LNCaP clone FGC (cell line): ENCODE results near the gene OR6K6.

ENCODE experiments used
- DNase-seq: peaks from one replicate; pipeline ENCODE4 v3.0.0-alpha.2; 2011; ENCODE audit warnings: low read depth
- H3K4me3 ChIP-seq: 2 replicates; pipeline ENCODE4 v1.5.1; 2011; ENCODE audit warnings: mild to moderate bottlenecking, low read depth, low read length, control low read depth
- TF ChIP-seq, protein P1 (sequence below): IDR thresholded peaks from 2 replicates; pipeline ENCODE4 v1.5.1; 2012; ENCODE audit warnings: mild to moderate bottlenecking; ENCODE audit not compliant: control insufficient read depth, insufficient read depth; ENCODE audit errors: extremely low read depth

The OR6K6 gene

GRCh38 chr1:158754420-158754819, at the start of gene OR6K6:
OR6K6 (plus strand) TSS chr1:158754720; CDS start chr1:158754888, 168 bp downstream.
- TF ChIP-seq, protein P1, sequence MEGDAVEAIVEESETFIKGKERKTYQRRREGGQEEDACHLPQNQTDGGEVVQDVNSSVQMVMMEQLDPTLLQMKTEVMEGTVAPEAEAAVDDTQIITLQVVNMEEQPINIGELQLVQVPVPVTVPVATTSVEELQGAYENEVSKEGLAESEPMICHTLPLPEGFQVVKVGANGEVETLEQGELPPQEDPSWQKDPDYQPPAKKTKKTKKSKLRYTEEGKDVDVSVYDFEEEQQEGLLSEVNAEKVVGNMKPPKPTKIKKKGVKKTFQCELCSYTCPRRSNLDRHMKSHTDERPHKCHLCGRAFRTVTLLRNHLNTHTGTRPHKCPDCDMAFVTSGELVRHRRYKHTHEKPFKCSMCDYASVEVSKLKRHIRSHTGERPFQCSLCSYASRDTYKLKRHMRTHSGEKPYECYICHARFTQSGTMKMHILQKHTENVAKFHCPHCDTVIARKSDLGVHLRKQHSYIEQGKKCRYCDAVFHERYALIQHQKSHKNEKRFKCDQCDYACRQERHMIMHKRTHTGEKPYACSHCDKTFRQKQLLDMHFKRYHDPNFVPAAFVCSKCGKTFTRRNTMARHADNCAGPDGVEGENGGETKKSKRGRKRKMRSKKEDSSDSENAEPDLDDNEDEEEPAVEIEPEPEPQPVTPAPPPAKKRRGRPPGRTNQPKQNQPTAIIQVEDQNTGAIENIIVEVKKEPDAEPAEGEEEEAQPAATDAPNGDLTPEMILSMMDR = no peak
- DNase-seq = no peak
- no peak within 1 kb of the TSS for H3K4me3 ChIP-seq

- TF ChIP-seq, protein P1 = no peak
- H3K4me3 ChIP-seq = no peak overlapping the region
- no peak for DNase-seq
Observed at GRCh38 chr1:158706096-158706495, 48.4 kb upstream of the OR6K6 start.

DNA sequence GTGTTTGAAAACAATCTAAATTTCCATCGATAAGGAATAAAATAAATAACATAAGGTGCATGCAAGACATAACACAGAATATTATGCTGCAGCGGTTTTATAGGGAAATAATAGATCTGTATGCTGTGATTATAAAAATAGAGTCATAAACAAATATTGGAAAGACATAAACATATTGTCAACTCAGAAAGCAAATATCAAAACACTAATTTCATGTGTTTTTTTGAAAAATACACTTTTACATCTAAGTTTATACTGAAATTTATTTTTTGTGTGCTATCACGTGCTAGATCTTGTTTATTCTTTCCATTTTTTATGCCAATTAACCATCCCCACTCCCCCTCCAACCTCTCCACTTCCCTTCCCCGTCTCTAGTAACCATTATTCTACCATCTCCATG, 43.4 kb upstream of the OR6K6 start:
- no peak overlapping the region for H3K4me3 ChIP-seq
- no peak for DNase-seq
- TF ChIP-seq, protein P1 = no peak

- no peak for DNase-seq
- H3K4me3 ChIP-seq = no peak overlapping the region
- TF ChIP-seq, protein P1 = no peak
Observed at GRCh38 chr1:158714754-158715153, 39.8 kb upstream of the OR6K6 start.

GRCh38 chr1:158716335-158716734, 38.2 kb upstream of the OR6K6 start:
- TF ChIP-seq, protein P1 = no peak
- DNase-seq = no peak
- H3K4me3 ChIP-seq = no peak overlapping the region

GRCh38 chr1:158717344-158717743, 37.2 kb upstream of the OR6K6 start:
- DNase-seq = no peak
- H3K4me3 ChIP-seq = no peak overlapping the region
- TF ChIP-seq, protein P1 = no peak

GRCh38 chr1:158719664-158720063, 34.9 kb upstream of the OR6K6 start:
- DNase-seq = no peak
- TF ChIP-seq, protein P1 = no peak
- no peak overlapping the region for H3K4me3 ChIP-seq
